Subcutaneous abdominal adipose tissue (tissue), 5 donors: ENCODE measurements around the gene PHYHD1.
A peak's percentile ranks its signal among the peaks of the same experiment; 100 is the strongest.
"Not testable (repeated sequence)": the region's sequence is repeated elsewhere in the genome, so short reads cannot be mapped to it uniquely, and the experiment has no call there.

ENCODE experiments used
- H3K27ac ChIP-seq: one replicate; pipeline ENCODE4 v1.7.0; 2013; ENCODE audit warnings: low read depth, mild to moderate bottlenecking, inconsistent platforms, low read length, moderate library complexity
- H3K27me3 ChIP-seq, 5 donors: one replicate each; pipeline ENCODE4 v1.7.0; 2013; ENCODE audit warnings: low read length in 5 of 5, inconsistent platforms in 1 of 5; ENCODE audit not compliant: control insufficient read depth in 5 of 5, insufficient read depth in 4 of 5
- H3K36me3 ChIP-seq, 5 donors: one replicate each; pipeline ENCODE4 v1.7.0; 2013; ENCODE audit warnings: low read length in 5 of 5; ENCODE audit not compliant: control insufficient read depth in 5 of 5, insufficient read depth in 5 of 5
- H3K4me1 ChIP-seq, 5 donors: one replicate each; pipeline ENCODE4 v1.7.0; 2013; ENCODE audit warnings: low read length in 5 of 5, mild to moderate bottlenecking in 3 of 5, moderate library complexity in 1 of 5; ENCODE audit not compliant: control insufficient read depth in 5 of 5, insufficient read depth in 5 of 5
- H3K4me3 ChIP-seq, 5 donors: one replicate each; pipeline ENCODE4 v1.7.0; 2013; ENCODE audit warnings: low read length in 5 of 5, low read depth in 1 of 5
- H3K9ac ChIP-seq, 5 donors: one replicate each; pipeline ENCODE4 v1.7.0; 2013; ENCODE audit warnings: low read length in 5 of 5, mild to moderate bottlenecking in 4 of 5, moderate library complexity in 3 of 5
- H3K9me3 ChIP-seq, 5 donors: one replicate each; pipeline ENCODE4 v1.7.0; 2013; ENCODE audit warnings: low read length in 5 of 5; ENCODE audit not compliant: control insufficient read depth in 5 of 5
- donor health status: healthy.
- donor health status: healthy.
- donor health status: healthy.
- donor health status: healthy.
- donor health status: healthy.

The PHYHD1 gene

DNA sequence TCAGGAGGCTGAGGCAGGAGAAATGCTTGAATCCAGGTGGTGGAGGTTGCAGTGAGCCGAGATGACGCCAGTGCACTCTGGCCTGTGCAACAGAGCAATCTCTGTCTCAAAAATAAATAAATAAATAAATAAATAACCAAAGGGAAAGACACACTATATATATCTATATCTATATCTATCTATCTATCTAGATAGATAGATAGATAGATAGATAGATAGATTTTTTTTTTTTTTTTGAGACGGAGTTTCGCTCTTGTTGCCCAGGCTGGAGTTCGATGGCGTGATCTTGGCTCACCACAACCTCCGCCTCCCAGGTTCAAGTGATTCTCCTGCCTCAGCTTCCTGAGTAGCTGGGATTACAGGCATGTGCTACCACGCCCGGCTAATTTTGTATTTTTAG, 40.6 kb downstream of the PHYHD1 start:
- H3K9me3 ChIP-seq, H3K27me3 ChIP-seq, H3K4me3 ChIP-seq, H3K9ac ChIP-seq, H3K4me1 ChIP-seq, H3K27ac ChIP-seq: not testable (repeated sequence)
- H3K36me3 ChIP-seq: peaks cover 19 to 51% (median 41%) of the 10 kb centered on the region in 5 donors

- no peaks in the 10 kb centered on the region for H3K4me1 ChIP-seq
- H3K9me3 ChIP-seq: no peaks in the 10 kb centered on the region
- no peak overlapping the region for H3K27ac ChIP-seq
- H3K27me3 ChIP-seq: no peaks in the 10 kb centered on the region
- peaks cover 27 to 67% (median 52%) of the 10 kb centered on the region in 5 donors for H3K36me3 ChIP-seq
- no peak overlapping the region for H3K4me3 ChIP-seq
- no peak overlapping the region for H3K9ac ChIP-seq
Observed at GRCh38 chr9:128969491-128969890, 48.7 kb downstream of the PHYHD1 start.

DNA sequence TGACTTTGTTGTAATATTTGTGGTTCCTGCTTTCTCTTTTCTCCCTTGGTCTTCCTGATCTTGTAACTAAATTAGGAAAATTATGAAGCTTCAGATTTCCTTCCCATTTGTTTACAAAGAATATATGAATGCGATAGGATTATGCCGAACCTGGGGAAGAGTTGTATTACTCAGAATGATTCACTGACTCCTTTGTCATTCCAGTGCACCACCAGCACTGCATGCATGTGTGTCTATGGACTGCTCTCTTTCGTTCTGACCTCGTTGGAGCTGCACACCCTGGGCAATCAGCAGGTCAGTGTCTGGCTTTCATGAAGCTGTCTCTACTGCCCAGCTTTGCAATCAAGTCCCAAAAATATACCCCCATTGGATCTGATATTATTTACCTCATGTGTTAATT, 52.2 kb downstream of the PHYHD1 start:
- Histone ChIP-seq H3K9ac (no peak overlapping the region), H3K36me3 (peaks cover 33 to 90% (median 68%) of the 10 kb centered on the region in 5 donors), H3K9me3 (no peaks in the 10 kb centered on the region), H3K4me3 (no peak overlapping the region), H3K27ac (no peak overlapping the region), H3K4me1 (no peaks in the 10 kb centered on the region), H3K27me3 (no peaks in the 10 kb centered on the region)

- no peak overlapping the region for H3K9ac ChIP-seq
- no peaks in the 10 kb centered on the region for H3K27me3 ChIP-seq
- H3K27ac ChIP-seq: no peak overlapping the region
- H3K4me3 ChIP-seq: no peak overlapping the region
- H3K9me3 ChIP-seq: no peaks in the 10 kb centered on the region
- peaks cover 0 to 8% (median 0%) of the 10 kb centered on the region in 5 donors for H3K4me1 ChIP-seq
- H3K36me3 ChIP-seq: peaks cover 34 to 89% (median 67%) of the 10 kb centered on the region in 5 donors
Observed at GRCh38 chr9:128979111-128979510, 58.3 kb downstream of the PHYHD1 start.

DNA sequence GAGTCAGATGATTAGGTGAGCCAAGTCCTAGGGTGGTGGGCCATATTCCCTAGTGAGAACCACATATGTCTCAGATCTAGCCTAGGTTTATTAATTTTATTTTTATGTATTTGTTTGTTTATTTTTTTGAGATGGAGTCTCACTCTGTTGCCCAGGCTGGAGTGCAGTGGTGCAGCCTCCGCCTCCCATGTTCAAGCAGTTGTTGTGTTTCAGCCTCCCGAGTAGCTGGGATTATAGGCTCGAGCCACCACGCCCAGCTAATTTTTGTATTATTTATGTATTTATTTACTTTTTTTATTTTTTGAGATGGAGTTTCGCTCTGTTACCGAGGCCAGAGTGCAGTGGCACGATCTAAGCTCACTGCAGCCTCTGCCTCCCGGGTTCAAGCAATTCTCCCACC, 62.8 kb downstream of the PHYHD1 start:
- no peak overlapping the region for H3K9ac ChIP-seq
- no peaks in the 10 kb centered on the region for H3K9me3 ChIP-seq
- no peak overlapping the region for H3K27ac ChIP-seq
- H3K4me3 ChIP-seq: no peak overlapping the region
- peaks cover 0 to 16% (median 8%) of the 10 kb centered on the region in 5 donors for H3K4me1 ChIP-seq
- peaks cover 44 to 97% (median 79%) of the 10 kb centered on the region in 5 donors for H3K36me3 ChIP-seq
- H3K27me3 ChIP-seq: no peaks in the 10 kb centered on the region

DNA sequence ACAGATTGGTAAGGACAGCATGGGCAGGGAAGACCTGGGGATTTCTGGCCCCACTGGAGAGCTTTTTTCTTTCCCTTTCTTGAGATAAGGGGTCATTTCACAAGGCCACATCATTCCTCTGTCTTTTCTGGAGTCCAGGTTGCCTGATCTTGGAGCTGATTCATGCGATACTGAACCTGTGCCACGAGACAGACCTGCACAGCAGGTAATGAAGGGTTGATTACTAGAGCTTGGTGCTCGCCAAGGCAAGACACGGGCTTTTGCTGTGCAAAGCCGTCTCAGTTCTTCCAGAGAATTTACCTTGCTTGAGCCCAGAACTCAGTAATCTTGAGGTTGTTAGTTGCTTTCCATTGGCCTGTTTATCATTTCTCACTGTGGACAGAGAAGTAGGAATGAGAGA, 65.9 kb downstream of the PHYHD1 start:
- Histone ChIP-seq H3K36me3 (peaks cover 23 to 87% (median 63%) of the 10 kb centered on the region in 5 donors), H3K4me3 (no peak overlapping the region), H3K27ac (no peak overlapping the region), H3K27me3 (no peaks in the 10 kb centered on the region), H3K9me3 (no peaks in the 10 kb centered on the region), H3K9ac (no peak overlapping the region), H3K4me1 (peaks cover 0 to 16% (median 8%) of the 10 kb centered on the region in 5 donors)

- Histone ChIP-seq H3K9ac (no peak overlapping the region), H3K27me3 (no peaks in the 10 kb centered on the region), H3K36me3 (peaks cover 24 to 85% (median 64%) of the 10 kb centered on the region in 5 donors), H3K4me3 (peak overlapping the region in 2 of 5 donors; percentile 47 to 48), H3K4me1 (peaks cover 0 to 14% (median 6%) of the 10 kb centered on the region in 5 donors), H3K27ac (peak overlapping the region; percentile 38), H3K9me3 (no peaks in the 10 kb centered on the region)
Observed at GRCh38 chr9:128987805-128988204, 67.0 kb downstream of the PHYHD1 start.
